Stimulated activated CD8-positive, alpha-beta memory T cell treated with anti-CD3 and anti-CD28 coated beads, Interleukin-7, amount 100 ng/mL, for 48 hours (primary cell): Measurements from ENCODE around the gene MARCKSL1.
"Not testable (repeated sequence)": the region's sequence is repeated elsewhere in the genome, so short reads cannot be mapped to it uniquely, and the experiment has no call there.

ENCODE experiments used
- DNase-seq, 2 donors: peaks; one replicate each; pipeline ENCODE4 v3.0.0-alpha.2; 2020; ENCODE audit warnings: low read depth in 1 of 2; ENCODE audit errors: extremely low read depth in 1 of 2

MARCKSL1 gene

DNA sequence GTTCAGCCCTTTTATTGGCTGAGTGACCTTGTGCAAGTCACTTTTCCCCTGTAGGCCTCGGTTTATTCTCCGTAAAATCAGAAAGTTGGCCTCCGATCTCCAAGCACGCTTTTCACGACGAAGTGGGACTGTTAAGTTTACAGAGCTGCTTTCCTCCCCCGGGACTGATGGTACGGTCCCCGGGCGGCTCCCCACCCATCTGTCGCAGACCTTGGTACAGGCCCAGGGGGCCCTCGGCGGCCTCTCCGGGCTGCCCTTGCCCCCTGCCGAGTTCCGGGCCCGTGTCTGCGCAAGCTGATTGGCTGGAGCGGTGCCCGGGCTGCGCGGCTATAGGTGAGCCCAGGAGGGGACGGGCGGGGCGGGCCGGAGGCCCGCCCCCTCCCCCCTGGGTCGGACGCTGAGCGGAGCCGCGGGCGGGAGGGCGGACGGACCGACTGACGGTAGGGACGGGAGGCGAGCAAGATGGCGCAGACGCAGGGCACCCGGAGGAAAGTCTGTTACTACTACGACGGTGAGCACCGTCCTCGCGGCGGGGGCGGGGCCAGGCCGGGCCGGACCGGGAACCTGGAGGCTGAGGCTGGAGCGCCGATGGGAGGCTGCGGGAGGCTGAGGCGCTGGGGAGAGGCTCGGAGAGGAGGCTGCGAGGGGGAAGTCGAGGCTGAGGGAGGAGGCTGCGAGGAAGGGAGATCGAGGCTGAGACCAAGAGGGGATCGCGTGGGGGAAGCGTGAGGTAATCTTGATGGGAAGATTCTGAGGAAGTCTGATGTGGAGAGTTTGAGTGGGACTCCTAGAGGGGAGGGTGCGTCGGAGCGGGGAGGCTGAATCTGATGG, 44.1 kb downstream of the MARCKSL1 start, which contains the start of gene HDAC1:
TSS of gene HDAC1 (plus strand) at position 376 of the 831 bp plus-strand sequence. CDS start at position 463, 87 bp downstream.
- peak; percentile 95 to 97 for DNase-seq

DNA sequence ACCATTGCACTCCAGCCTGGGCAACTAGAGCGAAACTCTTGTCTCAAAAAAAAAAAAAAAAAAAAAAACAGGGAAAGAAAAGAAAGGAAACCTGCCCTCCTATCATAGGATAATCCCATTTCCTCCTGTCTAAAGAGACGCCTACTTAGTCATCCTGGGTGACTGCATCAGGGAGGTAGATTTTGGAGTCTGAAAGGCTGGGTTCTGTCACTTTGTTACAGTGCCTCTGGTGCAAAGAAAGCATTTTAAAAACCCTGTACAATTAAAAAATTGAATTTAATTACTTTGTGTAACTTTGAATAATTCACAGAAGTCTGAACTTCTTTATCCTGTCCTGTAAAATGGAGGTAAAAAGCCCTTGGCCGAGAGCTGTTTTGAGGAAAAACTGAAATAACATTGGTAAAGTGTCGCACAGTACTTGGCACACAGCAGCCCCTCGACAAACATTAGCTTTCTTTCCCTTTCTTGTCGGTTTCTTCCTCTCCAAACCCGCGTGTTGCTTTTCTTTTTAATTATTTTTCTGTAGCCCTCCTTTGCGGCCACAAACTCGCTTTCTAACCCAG, 44.8 kb downstream of the MARCKSL1 start:
- no peak for DNase-seq

DNA sequence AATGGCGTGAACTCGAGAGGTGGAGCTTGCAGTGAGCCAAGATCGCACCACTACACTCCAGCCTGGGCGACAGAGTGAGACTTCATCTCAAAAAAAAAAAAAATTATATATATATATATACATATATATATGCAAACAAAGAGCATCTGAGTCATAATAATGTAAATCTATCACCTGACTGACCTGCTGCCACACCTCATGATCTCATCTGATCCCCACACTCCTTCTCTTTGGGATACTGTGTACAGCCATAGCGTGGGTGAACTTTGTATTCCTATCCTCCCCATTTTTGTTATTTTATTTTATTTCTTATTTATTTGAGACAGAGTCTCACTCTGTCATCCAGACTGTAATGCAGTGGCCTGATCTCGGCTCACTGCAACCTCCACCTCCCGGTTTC, 46.8 kb downstream of the MARCKSL1 start:
- no peak for DNase-seq

DNA sequence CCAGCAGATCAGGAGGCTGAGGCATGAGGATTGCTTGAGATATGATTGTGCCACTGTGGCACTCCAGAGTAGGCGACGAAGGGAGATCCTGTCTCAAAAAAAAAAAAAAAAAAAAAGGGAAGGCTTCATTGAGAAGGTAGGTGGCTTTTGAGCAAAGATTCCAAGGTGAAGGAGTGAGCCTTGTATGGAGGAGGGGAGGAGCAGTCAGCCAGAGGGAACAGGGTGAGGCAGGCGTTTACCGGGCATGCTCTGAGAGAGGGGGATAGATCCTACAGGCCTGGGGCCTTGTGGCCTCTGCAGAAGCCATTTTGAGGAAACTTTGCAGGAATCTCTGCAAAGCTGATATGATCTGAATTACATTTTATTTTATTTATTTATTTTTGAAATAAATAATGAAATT, 49.3 kb downstream of the MARCKSL1 start:
- DNase-seq: no peak

DNA sequence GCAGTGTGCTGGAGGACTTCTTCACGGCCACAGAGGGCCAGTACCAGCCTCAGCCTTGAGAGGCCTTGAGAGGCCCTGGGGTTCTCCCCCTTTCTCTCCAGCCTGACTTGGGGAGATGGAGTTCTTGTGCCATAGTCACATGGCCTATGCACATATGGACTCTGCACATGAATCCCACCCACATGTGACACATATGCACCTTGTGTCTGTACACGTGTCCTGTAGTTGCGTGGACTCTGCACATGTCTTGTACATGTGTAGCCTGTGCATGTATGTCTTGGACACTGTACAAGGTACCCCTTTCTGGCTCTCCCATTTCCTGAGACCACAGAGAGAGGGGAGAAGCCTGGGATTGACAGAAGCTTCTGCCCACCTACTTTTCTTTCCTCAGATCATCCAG, 50.4 kb downstream of the MARCKSL1 start:
- no peak for DNase-seq

DNA sequence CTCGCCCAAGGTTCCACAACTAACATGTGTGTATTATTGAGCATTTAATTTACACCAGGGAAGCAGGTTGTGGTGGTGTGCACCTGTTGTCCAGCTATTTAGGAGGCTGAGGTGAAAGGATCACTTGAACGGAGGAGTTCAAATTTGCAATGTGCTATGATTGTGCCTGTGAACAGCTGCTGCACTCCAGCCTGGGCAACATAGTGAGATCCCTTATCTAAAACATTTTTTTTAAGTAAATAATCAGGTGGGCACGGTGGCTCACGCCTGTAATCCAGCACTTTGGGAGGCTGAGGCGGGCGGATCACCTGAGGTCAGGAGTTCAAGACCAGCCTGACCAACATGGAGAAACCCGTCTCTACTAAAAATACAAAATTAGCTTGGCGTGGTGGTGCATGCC, 51.3 kb downstream of the MARCKSL1 start:
- DNase-seq: not testable (repeated sequence)
